H1 (cell line): ENCODE data around the gene PLEKHM1. TPM values are rescaled to one million over a fixed set of nuclear protein-coding genes. Genes with fewer than 3 reads are reported as not detected.
"Not testable (repeated sequence)": the region's sequence is repeated elsewhere in the genome, so short reads cannot be mapped to it uniquely, and the experiment has no call there.

Experiments
- CTCF ChIA-PET: fragments of 300-600 bp; sonication (Branson Sonifier 250); formaldehyde crosslinking; loops from one replicate; lab custom pipeline; 2021; ENCODE audit not compliant: partially characterized antibody; lab: Charles Lee
- POLR2A ChIA-PET: fragments of 300-600 bp; sonication (Branson Sonifier 250); formaldehyde crosslinking; loops from one replicate; lab custom pipeline; 2021; ENCODE audit warnings: inconsistent platforms; ENCODE audit not compliant: partially characterized antibody; lab: Charles Lee
- DNase-seq, 2 experiments: peaks; one replicate each; pipeline versions ENCODE4 v3.0.0 to v3.0.0-alpha.2; 2010 to 2022; ENCODE audit warnings: low spot score in 2 of 2, low read depth in 1 of 2, mixed read lengths in 1 of 2
- FAIRE-seq: peaks from 2 replicates; lab custom pipeline; 2011; peaks lifted over from hg19 to GRCh38; lab: Jason Lieb, UNC
- H2AFZ ChIP-seq: 2 replicates; pipeline ENCODE4 v1.8.1; 2012; ENCODE audit warnings: low read length, inconsistent platforms
- H2AK5ac ChIP-seq: 2 replicates; pipeline ENCODE4 v1.6.1; 2013; ENCODE audit warnings: low read depth, low read length
- H2BK120ac ChIP-seq: replicated peaks from 2 replicates; pipeline ENCODE3; 2013; ENCODE audit warnings: low read depth, low read length, inconsistent platforms
- H2BK12ac ChIP-seq: 2 replicates; pipeline ENCODE4 v1.6.1; 2013; ENCODE audit warnings: low read depth, low read length
- H2BK15ac ChIP-seq: 2 replicates; pipeline ENCODE4 v1.6.1; 2013; ENCODE audit warnings: low read length
- H2BK20ac ChIP-seq: 2 replicates; pipeline ENCODE4 v1.6.1; 2013; ENCODE audit warnings: low read length
- H2BK5ac ChIP-seq: 2 replicates; pipeline ENCODE4 v1.6.1; 2013; ENCODE audit warnings: low read depth, low read length
- H3K14ac ChIP-seq: 2 replicates; pipeline ENCODE4 v1.6.1; 2013; ENCODE audit warnings: inconsistent platforms; ENCODE audit not compliant: insufficient read length
- H3K18ac ChIP-seq: 2 replicates; pipeline ENCODE4 v1.6.1; 2013; ENCODE audit warnings: low read length; ENCODE audit errors: extremely low read depth
- H3K23ac ChIP-seq: 2 replicates; pipeline ENCODE4 v1.6.1; 2013; ENCODE audit warnings: inconsistent platforms; ENCODE audit not compliant: insufficient read length
- H3K23me2 ChIP-seq: 2 replicates; pipeline ENCODE4 v1.6.1; 2013; ENCODE audit warnings: low read depth, low read length
- H3K27ac ChIP-seq: 2 replicates; pipeline ENCODE4 v1.6.1; 2011; ENCODE audit warnings: low read depth, low read length, inconsistent platforms
- H3K27me3 ChIP-seq, 4 experiments: replicated peaks in 1 of 4; 1 replicate in 1 of 4; 2 replicates in 3 of 4; pipeline versions ENCODE4 v1.6.1 to v1.8.1; 2011 to 2013; ENCODE audit warnings: low read length in 3 of 4, mild to moderate bottlenecking in 3 of 4, inconsistent platforms in 2 of 4, mixed read lengths in 2 of 4, moderate library complexity in 1 of 4; ENCODE audit not compliant: control insufficient read depth in 3 of 4, insufficient read depth in 3 of 4; ENCODE audit errors: extremely low read depth in 1 of 4
- H3K36me3 ChIP-seq, 4 experiments: 2 replicates each; pipeline versions ENCODE4 v1.6.1 to v1.8.1; 2011 to 2013; ENCODE audit warnings: mild to moderate bottlenecking in 4 of 4, low read length in 3 of 4, moderate library complexity in 2 of 4, control low read depth in 1 of 4, inconsistent platforms in 1 of 4; ENCODE audit not compliant: insufficient read depth in 4 of 4, control insufficient read depth in 2 of 4
- H3K4ac ChIP-seq: replicated peaks from 2 replicates; pipeline ENCODE3; 2013; ENCODE audit warnings: low read length, low read depth, mixed read lengths, inconsistent platforms; ENCODE audit not compliant: insufficient read length
- H3K4me1 ChIP-seq, 4 experiments: replicated peaks in 1 of 4; 1 replicate in 1 of 4; 2 replicates in 3 of 4; pipeline versions ENCODE4 v1.6.1 to v1.8.1; 2011 to 2013; ENCODE audit warnings: low read length in 3 of 4, inconsistent platforms in 2 of 4, mixed read lengths in 1 of 4; ENCODE audit not compliant: insufficient read depth in 4 of 4, control insufficient read depth in 3 of 4
- H3K4me2 ChIP-seq, 2 experiments: 2 replicates each; pipeline versions ENCODE4 v1.6.1 to v1.8.1; 2011 to 2013; ENCODE audit warnings: low read depth in 2 of 2, low read length in 2 of 2, control low read depth in 1 of 2, inconsistent platforms in 1 of 2, mild to moderate bottlenecking in 1 of 2; ENCODE audit not compliant: insufficient read depth in 1 of 2
- H3K4me3 ChIP-seq, 4 experiments: fragments of 200-600, 300-600 bp in 1 of 4; sonication (generic), shearing (Covaris generic), sonication (Bioruptor Twin) in 1 of 4; 2 replicates each; pipeline versions ENCODE4 v1.5.1 to v1.8.1; 2011 to 2016; ENCODE audit warnings: low read length in 4 of 4, low read depth in 3 of 4, control low read depth in 2 of 4, inconsistent platforms in 2 of 4, mild to moderate bottlenecking in 2 of 4, mixed read lengths in 1 of 4, moderate library complexity in 1 of 4; ENCODE audit not compliant: insufficient read depth in 2 of 4; ENCODE audit errors: extremely low read depth in 1 of 4
- H3K56ac ChIP-seq: replicated peaks from 2 replicates; pipeline ENCODE3; 2013; ENCODE audit warnings: low read depth, mild to moderate bottlenecking, mixed read lengths, low read length, inconsistent platforms; ENCODE audit not compliant: insufficient read length
- H3K79me1 ChIP-seq: 2 replicates; pipeline ENCODE4 v1.6.1; 2013; ENCODE audit warnings: low read depth, low read length, control low read depth
- H3K79me2 ChIP-seq, 2 experiments: 2 replicates each; pipeline versions ENCODE4 v1.6.1 to v1.8.1; 2012 to 2013; ENCODE audit warnings: low read length in 2 of 2, mild to moderate bottlenecking in 2 of 2, inconsistent platforms in 1 of 2; ENCODE audit not compliant: insufficient read depth in 2 of 2, control insufficient read depth in 1 of 2
- H3K9ac ChIP-seq, 4 experiments: replicated peaks in 1 of 4; 1 replicate in 1 of 4; 2 replicates in 3 of 4; pipeline versions ENCODE4 v1.6.1 to v1.8.1; 2011 to 2013; ENCODE audit warnings: low read depth in 3 of 4, low read length in 3 of 4, control low read depth in 2 of 4, mild to moderate bottlenecking in 2 of 4, moderate library complexity in 2 of 4, inconsistent platforms in 1 of 4; ENCODE audit errors: extremely low read depth in 1 of 4
- H3K9me3 ChIP-seq, 2 experiments: 2 replicates each; pipeline versions ENCODE4 v1.6.1 to v1.8.1; 2012 to 2013; ENCODE audit warnings: mild to moderate bottlenecking in 2 of 2, moderate library complexity in 2 of 2, control low read depth in 1 of 2, inconsistent platforms in 1 of 2, low read depth in 1 of 2, low read length in 1 of 2, mixed read lengths in 1 of 2; ENCODE audit not compliant: insufficient read depth in 2 of 2
- H4K20me1 ChIP-seq, 2 experiments: replicated peaks in 1 of 2; 2 replicates each; pipeline versions ENCODE3 to v1.8.1; 2011 to 2013; ENCODE audit warnings: inconsistent platforms in 2 of 2, low read length in 2 of 2, mild to moderate bottlenecking in 1 of 2; ENCODE audit not compliant: insufficient read depth in 2 of 2, control insufficient read depth in 1 of 2
- H4K5ac ChIP-seq: 2 replicates; pipeline ENCODE4 v1.6.1; 2013; ENCODE audit warnings: low read length, low read depth, mixed read lengths, inconsistent platforms; ENCODE audit not compliant: insufficient read length
- H4K8ac ChIP-seq: 2 replicates; pipeline ENCODE4 v1.8.0; 2013; ENCODE audit warnings: mild to moderate bottlenecking, moderate library complexity, low read length, inconsistent platforms; ENCODE audit not compliant: insufficient read depth; ENCODE audit errors: extremely low read depth
- H4K91ac ChIP-seq: replicated peaks from 2 replicates; pipeline ENCODE3; 2013; ENCODE audit warnings: low read length, mixed read lengths, inconsistent platforms; ENCODE audit not compliant: insufficient read length
- WGBS, 2 experiments: shearing (Covaris generic) in 1 of 2; methylation state at CpG; one replicate each; pipeline versions ENCODE4 v1.1.6 to v1.1.7; 2013 to 2015; ENCODE audit warnings: low lambda C conversion rate in 2 of 2, mixed read lengths in 2 of 2, inconsistent platforms in 1 of 2, low coverage in 1 of 2, missing lambda C conversion rate in 1 of 2; ENCODE audit not compliant: insufficient replicate concordance in 2 of 2, insufficient coverage in 1 of 2, insufficient read length in 1 of 2; ENCODE audit errors: extremely low coverage in 1 of 2, missing lambda C conversion rate in 1 of 2; 5-methylcytosine and 5-hydroxymethylcytosine counted together
- polyA plus RNA-seq, 7 experiments: library from polyadenylated mRNA; depleted of rRNA in 3 of 7; stranded (reverse) in 5 of 7; unstranded in 2 of 7; fragments of >200 nt in 5 of 7; fragments of 200-250 nt in 2 of 7; gene quantifications; 1 replicate in 5 of 7; 2 replicates in 1 of 7; 4 replicates in 1 of 7; pipeline versions ENCODE4 v1.2.1 to v1.2.3, GENCODE V29; 2011 to 2013; ENCODE audit warnings: missing spikeins in 2 of 7, mixed read lengths in 2 of 7
- total RNA-seq: library from RNA; stranded (reverse); fragmentation: NEBNext Ultra II Directional; extraction: Animal tissue kit (Norgen Biotek cat#: 25700); gene quantifications from 2 replicates; pipeline ENCODE4 v1.2.1, GENCODE V29; 2021

The PLEKHM1 gene
- total and polyA plus RNA-seq, 2 of the 8 experiments (the other 6 are each of a cell fraction or from before 2014, with no cell fraction given): 7.6 to 17.9 TPM

DNA sequence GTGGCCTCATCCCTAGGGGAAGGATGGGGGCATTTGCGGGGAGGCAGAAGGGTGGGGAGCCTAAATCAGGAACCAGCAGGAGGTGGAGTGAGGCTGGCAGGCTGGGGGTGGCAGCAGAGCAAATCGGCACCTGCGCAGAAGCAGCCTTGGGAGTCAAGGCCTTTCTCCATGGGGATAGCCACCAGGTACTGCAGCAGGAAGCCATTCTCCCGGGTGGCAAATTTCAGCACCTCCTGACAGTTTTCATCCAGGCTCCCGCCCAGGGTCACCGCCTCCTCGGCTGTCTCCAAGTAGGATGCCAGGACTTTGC, 37.3 kb downstream of the PLEKHM1 start:
- H4K20me1 ChIP-seq, H3K27me3 ChIP-seq, H4K91ac ChIP-seq, H2AK5ac ChIP-seq, H3K79me1 ChIP-seq, H3K4ac ChIP-seq, H3K36me3 ChIP-seq, H3K23ac ChIP-seq, H2BK15ac ChIP-seq, H3K18ac ChIP-seq, H3K56ac ChIP-seq, H3K4me2 ChIP-seq, H3K4me1 ChIP-seq, H4K5ac ChIP-seq, FAIRE-seq, DNase-seq, H2BK12ac ChIP-seq, H4K8ac ChIP-seq, POLR2A ChIA-PET, H2BK20ac ChIP-seq, H3K4me3 ChIP-seq, H3K79me2 ChIP-seq, H2BK5ac ChIP-seq, H3K9ac ChIP-seq, H2AFZ ChIP-seq, H3K9me3 ChIP-seq, H3K14ac ChIP-seq, H3K23me2 ChIP-seq, CTCF ChIA-PET, H3K27ac ChIP-seq, H2BK120ac ChIP-seq: not testable (repeated sequence)
- 94% methylated on average over 3 of the region's 7 CpGs; no CpG with 5 or more reads in 1 of the 2 experiments for WGBS, 2 experiments

GRCh38 chr17:45452329-45453224, 37.9 kb downstream of the PLEKHM1 start:
- H2BK12ac ChIP-seq, H4K20me1 ChIP-seq, H3K9me3 ChIP-seq, H2AK5ac ChIP-seq, H3K56ac ChIP-seq, H2AFZ ChIP-seq, H2BK5ac ChIP-seq, H3K79me1 ChIP-seq, POLR2A ChIA-PET, H4K91ac ChIP-seq, H3K27me3 ChIP-seq, H2BK20ac ChIP-seq, H3K18ac ChIP-seq, H3K4me1 ChIP-seq, H3K9ac ChIP-seq, FAIRE-seq, H3K36me3 ChIP-seq, H2BK120ac ChIP-seq, H3K4ac ChIP-seq, H3K4me2 ChIP-seq, H3K79me2 ChIP-seq, H3K14ac ChIP-seq, DNase-seq, H4K5ac ChIP-seq, H4K8ac ChIP-seq, H3K4me3 ChIP-seq, H3K23me2 ChIP-seq, H2BK15ac ChIP-seq, CTCF ChIA-PET, H3K27ac ChIP-seq, H3K23ac ChIP-seq: not testable (repeated sequence)
- WGBS, 2 experiments: 77% methylated on average over 9 of the region's 9 CpGs; no CpG with 5 or more reads in 1 of the 2 experiments
